Measurements from ENCODE around the gene BTBD19.
"Not testable (repeated sequence)": the region's sequence is repeated elsewhere in the genome, so short reads cannot be mapped to it uniquely, and the experiment has no call there.

BTBD19 gene

GRCh38 chr1:44808063-44808937, at the start of gene BTBD19:
TSS of gene BTBD19 (plus strand) at chr1:44808523. CDS start at chr1:44808821, 298 bp downstream.
- no peak for DNase-seq

GRCh38 chr1:44759077-44759476, 49.2 kb upstream of the BTBD19 start:
- DNase-seq, result no peak

GRCh38 chr1:44760876-44761275, 47.4 kb upstream of the BTBD19 start:
- DNase-seq, result no peak

GRCh38 chr1:44766421-44766820, 41.9 kb upstream of the BTBD19 start:
- not testable (repeated sequence) for DNase-seq

- DNase-seq, result peak; percentile 64
Measured at GRCh38 chr1:44775078-44775929, 33.0 kb upstream of the BTBD19 start, which contains the start of gene RPS8. TSS of gene RPS8 (plus strand) at chr1:44775540. CDS start at chr1:44775597, 57 bp downstream.

- DNase-seq, result no peak
Measured at GRCh38 chr1:44775930-44776729, 32.2 kb upstream of the BTBD19 start.

GRCh38 chr1:44776730-44777068, 31.6 kb upstream of the BTBD19 start:
- no peak for DNase-seq

- DNase-seq, result no peak
Measured at GRCh38 chr1:44777547-44777946, 30.8 kb upstream of the BTBD19 start.

- DNase-seq, result no peak
Measured at GRCh38 chr1:44777969-44778635, 30.2 kb upstream of the BTBD19 start.

GRCh38 chr1:44778705-44779576, 29.4 kb upstream of the BTBD19 start:
- no peak for DNase-seq

GRCh38 chr1:44780583-44781121, 27.7 kb upstream of the BTBD19 start:
- no peak for DNase-seq

GRCh38 chr1:44783697-44784093, 24.6 kb upstream of the BTBD19 start:
- no peak for DNase-seq

GRCh38 chr1:44784094-44785028, 24.0 kb upstream of the BTBD19 start:
- DNase-seq, result no peak

- no peak for DNase-seq
Measured at GRCh38 chr1:44785029-44785380, 23.3 kb upstream of the BTBD19 start.

- no peak for DNase-seq
Measured at GRCh38 chr1:44785501-44786137, 22.7 kb upstream of the BTBD19 start.

- no peak for DNase-seq
Measured at GRCh38 chr1:44786138-44786840, 22.0 kb upstream of the BTBD19 start.

GRCh38 chr1:44786841-44787426, 21.4 kb upstream of the BTBD19 start:
- no peak for DNase-seq

GRCh38 chr1:44787506-44787905, 20.8 kb upstream of the BTBD19 start:
- DNase-seq, result no peak
